K562 (cell line): ENCODE measurements around the gene EEPD1. TPM values are rescaled to one million over a fixed set of nuclear protein-coding genes. Genes with fewer than 3 reads are reported as not detected.

Source experiments
- CTCF ChIP-seq, 3 experiments: IDR thresholded peaks in 2 of 3; conservative IDR thresholded peaks in 1 of 3; 2 replicates each; pipeline ENCODE4 v1.5.1; 2011 to 2012; ENCODE audit warnings: low read length in 3 of 3, mild to moderate bottlenecking in 3 of 3, control low read depth in 2 of 3, improper control_type of control experiment in 1 of 3, inconsistent platforms in 1 of 3, low read depth in 1 of 3, mixed read lengths in 1 of 3, moderate library complexity in 1 of 3; ENCODE audit not compliant: insufficient read depth in 2 of 3
- CTCFL ChIP-seq: IDR thresholded peaks from 2 replicates; pipeline ENCODE4 v1.6.1; 2011; ENCODE audit warnings: borderline replicate concordance, low read depth, mild to moderate bottlenecking, moderate library complexity, low read length; ENCODE audit not compliant: insufficient read depth, poor library complexity, severe bottlenecking
- DEAF1 ChIP-seq: fragments of 450-650 bp; formaldehyde crosslinking; IDR thresholded peaks from 2 replicates; pipeline ENCODE4 v1.4.0; 2020; ENCODE audit warnings: mild to moderate bottlenecking, moderate library complexity
- HIVEP1 ChIP-seq: fragments of 250-450 bp; sonication (Bioruptor Pico); IDR thresholded peaks from 2 replicates; pipeline ENCODE4 v1.4.0; 2020; ENCODE audit warnings: mild to moderate bottlenecking
- POLR2AphosphoS5 ChIP-seq: IDR thresholded peaks from 2 replicates; pipeline ENCODE4 v1.6.1; 2011; ENCODE audit warnings: mild to moderate bottlenecking, low read depth, low read length, moderate library complexity; ENCODE audit not compliant: control insufficient read depth, insufficient read depth
- RB1 ChIP-seq: fragments of 450-650 bp; IDR thresholded peaks from 2 replicates; pipeline ENCODE4 v1.6.1; 2017; ENCODE audit warnings: low read depth, mild to moderate bottlenecking
- RBBP5 ChIP-seq: fragments of 200-600 bp; sonication (generic); IDR thresholded peaks from 2 replicates; pipeline ENCODE4 v1.6.1; 2012; ENCODE audit warnings: borderline replicate concordance, mild to moderate bottlenecking, low read length, control low read depth, inconsistent platforms; ENCODE audit not compliant: insufficient read depth, poor library complexity, severe bottlenecking
- TEAD1 ChIP-seq, 2 experiments: fragments of 450-650 bp in 1 of 2; sonication (generic) in 1 of 2; formaldehyde crosslinking; IDR thresholded peaks; 2 replicates each; pipeline versions ENCODE4 v1.4.0 to v1.8.0; 2020 to 2022; ENCODE audit warnings: mild to moderate bottlenecking in 2 of 2, missing genetic modification reagents in 1 of 2
- YY1 ChIP-seq, 3 experiments: IDR thresholded peaks; 2 replicates each; pipeline ENCODE4 v1.6.1; 2011; ENCODE audit warnings: low read length in 2 of 3, mild to moderate bottlenecking in 2 of 3, moderate library complexity in 2 of 3, borderline replicate concordance in 1 of 3, control low read depth in 1 of 3, low read depth in 1 of 3; ENCODE audit not compliant: insufficient read depth in 3 of 3, insufficient replicate concordance in 2 of 3, control insufficient read depth in 1 of 3, insufficient read length in 1 of 3; ENCODE audit errors: extremely low read depth in 1 of 3
- ZZZ3 ChIP-seq: fragments of 450-650 bp; IDR thresholded peaks from 2 replicates; pipeline ENCODE4 v1.6.1; 2016; ENCODE audit warnings: antibody characterized with exemption, mild to moderate bottlenecking, moderate library complexity
- polyA plus RNA-seq, 8 experiments: library from polyadenylated mRNA; depleted of rRNA in 4 of 8; stranded (reverse) in 5 of 8; unstranded in 3 of 8; fragments of >200 nt; fragmentation: Nextera tagmentation in 2 of 8; fragmentation: Illumina TruSeq in 1 of 8; extraction: Ambion mirVana in 2 of 8; extraction: Trizol in 1 of 8; gene quantifications; 2 replicates each; pipeline versions ENCODE4 v1.2.1 to v1.2.3, GENCODE V29; 2011 to 2014; ENCODE audit warnings: inconsistent platforms in 1 of 8, missing spikeins in 1 of 8
- total RNA-seq, 7 experiments: library from RNA; depleted of rRNA in 6 of 7; stranded (reverse); fragments of >200 nt in 6 of 7; fragmentation: Illumina TruSeq in 2 of 7; extraction: Trizol in 2 of 7; gene quantifications; 2 replicates each; pipeline versions ENCODE4 v1.2.1 to v1.2.3, GENCODE V29; 2011 to 2021; ENCODE audit warnings: low replicate concordance in 1 of 7

Gene EEPD1
- total and polyA plus RNA-seq, 9 of the 15 experiments (the other 6 are each of a cell fraction or from before 2014, with no cell fraction given): 0.01 to 1.5 (median 0.74) TPM; not detected in 1

GRCh38 chr7:36291387-36292316 lies 138.6 kb downstream of the EEPD1 start (continued):
- TF ChIP-seq RBBP5 (no peak), POLR2AphosphoS5 (no peak), HIVEP1 (CRISPR knock-in tag) (no peak), CTCFL (peak; percentile 16), TEAD1 (CRISPR knock-in tag; IDR thresholded peaks at IDR 0.05) (0 out of 4 replicates have a peak, but pooled peaks of 1 of the 2 experiments have one; percentile 28), ZZZ3 (no peak), DEAF1 (CRISPR knock-in tag) (peak; percentile 97), YY1 (IDR thresholded peaks at IDR 0.05; ENCODE audit: borderline replicate concordance in 1 of 3, control insufficient read depth in 1 of 3, extremely low read depth in 1 of 3, insufficient read depth in 3 of 3, insufficient read length in 1 of 3, insufficient replicate concordance in 2 of 3, low read depth in 1 of 3, low read length in 2 of 3) (peak; percentile 10 to 74 (median 52)), CTCF (IDR thresholded peaks at IDR 0.05 in 2 of 3, conservative IDR thresholded peaks at IDR 0.05 in 1 of 3; ENCODE audit: insufficient read depth in 2 of 3, low read depth in 1 of 3, low read length in 3 of 3) (peak; percentile 97 to 98 (median 98)), RB1 (peak; percentile 74; the same call in 1 of the 2 replicates)
